Measurements from ENCODE around the gene TET2.

The TET2 gene

DNA sequence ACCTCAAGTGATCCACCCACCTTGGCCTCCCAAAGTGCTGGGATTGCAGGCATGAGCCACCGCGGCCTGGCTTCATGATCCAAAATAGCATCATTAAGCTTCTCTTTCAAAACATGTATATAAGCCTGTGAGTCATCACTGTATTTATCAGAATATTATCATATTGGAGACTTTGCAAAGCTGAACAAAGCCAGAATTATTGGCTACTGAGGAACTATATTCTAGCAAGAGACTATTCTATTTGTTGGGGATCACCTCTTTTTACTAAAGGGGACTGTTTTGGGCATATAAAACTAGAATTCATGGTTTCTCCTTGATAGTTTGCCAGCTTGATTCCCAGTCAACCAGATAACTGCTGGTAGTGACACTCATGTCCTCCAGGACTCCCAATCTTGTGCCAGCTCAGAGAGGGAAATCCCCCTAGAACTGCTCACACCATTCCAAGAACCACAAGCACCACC, 40.1 kb downstream of the TET2 start:
- DNase-seq = peak; percentile 53

DNA sequence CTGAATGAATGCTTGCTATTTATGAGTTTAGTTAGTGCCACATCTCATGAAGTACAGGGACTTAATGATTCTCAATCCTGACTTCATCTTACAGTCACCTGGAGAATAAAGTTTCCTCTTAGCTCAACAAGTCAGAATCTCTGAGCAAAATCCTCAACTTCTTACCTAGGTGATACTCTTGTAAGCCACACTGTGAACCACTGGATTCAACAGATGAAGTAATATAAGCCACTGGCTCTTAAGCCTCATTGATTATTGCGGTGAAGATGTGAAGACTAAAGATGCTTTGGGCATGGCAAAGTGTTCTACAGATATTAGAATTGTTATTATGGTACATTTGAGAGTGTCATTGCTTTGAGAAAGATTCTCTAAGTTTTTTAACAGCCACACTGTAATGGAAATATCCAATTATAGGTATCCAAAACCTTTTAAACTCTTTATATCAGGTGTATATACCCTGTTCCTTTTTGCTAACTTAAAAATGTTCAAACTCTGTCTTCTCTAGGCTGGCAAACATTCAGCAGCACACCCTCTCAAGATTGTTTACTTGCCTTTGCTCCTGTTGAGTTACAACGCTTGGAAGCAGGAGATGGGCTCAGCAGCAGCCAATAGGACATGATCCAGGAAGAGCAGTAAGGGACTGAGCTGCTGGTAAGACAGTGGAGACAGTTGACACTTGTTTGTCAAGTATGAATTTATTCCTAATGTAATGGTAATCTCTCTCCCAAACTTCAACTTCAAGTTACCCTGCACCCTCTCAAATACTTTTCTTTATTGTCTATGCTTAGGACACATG, 43.4 kb downstream of the TET2 start:
- no peak for DNase-seq

DNA sequence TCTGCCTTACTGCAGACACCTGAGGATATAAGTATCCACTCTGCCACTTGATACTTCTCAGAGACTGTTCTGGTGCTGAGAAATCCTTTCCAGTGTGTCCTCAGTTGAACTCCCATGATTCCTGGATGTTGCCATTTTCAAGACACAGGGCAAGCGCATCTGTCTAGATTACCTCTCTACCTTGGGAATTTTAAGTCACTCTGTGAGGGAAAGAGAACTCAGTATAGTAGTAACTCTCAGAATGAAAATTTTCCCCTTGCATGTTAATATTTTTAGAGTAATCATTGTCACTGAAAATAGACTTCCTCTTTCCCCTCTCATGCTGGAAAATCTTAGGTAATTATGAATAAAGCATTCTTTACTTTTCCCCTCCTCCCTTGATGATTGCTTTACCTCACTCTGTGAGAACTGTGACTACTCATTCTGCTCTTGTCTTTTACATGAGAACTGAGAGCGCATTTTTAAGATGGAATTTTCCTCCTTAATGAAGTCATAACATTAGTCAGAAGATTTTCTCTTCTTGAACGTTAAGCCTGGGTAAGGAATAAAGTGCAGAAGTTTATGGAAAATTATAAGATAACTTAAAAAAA, 45.0 kb downstream of the TET2 start:
- no peak for DNase-seq

DNA sequence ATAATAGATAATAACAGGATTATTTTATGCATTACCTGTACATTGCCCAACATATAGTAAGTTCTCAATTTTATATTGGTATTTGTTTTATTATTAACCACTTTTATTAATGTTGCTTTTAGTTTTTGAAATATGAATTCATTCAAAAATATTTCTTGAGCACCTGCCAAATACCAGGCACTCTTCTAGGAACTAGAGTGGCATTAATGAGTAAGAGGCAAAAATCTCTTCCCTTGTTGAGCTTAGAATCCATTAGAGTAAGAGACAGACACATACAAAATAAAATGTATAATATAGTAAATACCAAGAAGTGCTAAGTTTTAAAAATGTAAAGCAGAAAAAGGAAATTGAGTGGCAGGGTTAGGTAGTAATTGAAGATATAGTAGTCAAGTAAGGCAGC, 45.8 kb downstream of the TET2 start:
- DNase-seq = no peak

DNA sequence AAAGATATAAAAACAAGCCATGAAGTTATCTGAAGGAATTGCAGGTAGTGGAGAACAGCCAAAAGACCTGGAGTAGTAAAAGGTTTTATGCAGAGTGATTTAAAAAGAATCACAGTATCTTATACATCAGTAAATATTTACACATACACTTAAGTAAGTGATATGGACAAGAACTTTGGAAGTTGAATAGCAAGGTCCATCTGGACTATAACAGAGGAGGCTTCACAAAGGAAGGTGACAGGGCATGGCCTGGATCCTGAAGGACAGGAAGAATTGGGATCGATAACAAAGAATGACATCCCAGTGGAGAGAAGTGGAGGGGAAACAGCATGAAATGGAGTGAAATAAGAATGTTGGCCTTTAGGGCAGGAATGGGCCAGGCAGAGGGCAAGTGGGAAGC, 46.2 kb downstream of the TET2 start:
- no peak for DNase-seq

DNA sequence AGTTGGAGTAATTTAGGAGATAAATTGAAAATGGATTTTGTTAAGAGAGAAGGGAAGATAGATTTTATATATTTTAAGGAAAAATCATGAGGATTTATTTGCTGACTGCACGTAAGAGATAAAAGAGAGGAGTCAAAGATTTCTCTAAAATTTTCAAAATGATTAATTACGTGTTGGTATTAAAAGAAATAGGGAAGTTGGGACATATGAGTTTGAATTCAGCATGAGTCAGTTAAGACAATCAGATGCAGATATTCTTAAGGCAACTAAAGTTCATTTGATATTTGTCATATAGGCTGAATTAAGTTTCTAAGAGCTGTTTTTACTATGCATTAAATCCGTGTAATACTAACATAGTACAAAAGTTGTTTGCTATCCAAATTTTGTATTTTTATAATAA, 46.9 kb downstream of the TET2 start:
- DNase-seq = no peak

DNA sequence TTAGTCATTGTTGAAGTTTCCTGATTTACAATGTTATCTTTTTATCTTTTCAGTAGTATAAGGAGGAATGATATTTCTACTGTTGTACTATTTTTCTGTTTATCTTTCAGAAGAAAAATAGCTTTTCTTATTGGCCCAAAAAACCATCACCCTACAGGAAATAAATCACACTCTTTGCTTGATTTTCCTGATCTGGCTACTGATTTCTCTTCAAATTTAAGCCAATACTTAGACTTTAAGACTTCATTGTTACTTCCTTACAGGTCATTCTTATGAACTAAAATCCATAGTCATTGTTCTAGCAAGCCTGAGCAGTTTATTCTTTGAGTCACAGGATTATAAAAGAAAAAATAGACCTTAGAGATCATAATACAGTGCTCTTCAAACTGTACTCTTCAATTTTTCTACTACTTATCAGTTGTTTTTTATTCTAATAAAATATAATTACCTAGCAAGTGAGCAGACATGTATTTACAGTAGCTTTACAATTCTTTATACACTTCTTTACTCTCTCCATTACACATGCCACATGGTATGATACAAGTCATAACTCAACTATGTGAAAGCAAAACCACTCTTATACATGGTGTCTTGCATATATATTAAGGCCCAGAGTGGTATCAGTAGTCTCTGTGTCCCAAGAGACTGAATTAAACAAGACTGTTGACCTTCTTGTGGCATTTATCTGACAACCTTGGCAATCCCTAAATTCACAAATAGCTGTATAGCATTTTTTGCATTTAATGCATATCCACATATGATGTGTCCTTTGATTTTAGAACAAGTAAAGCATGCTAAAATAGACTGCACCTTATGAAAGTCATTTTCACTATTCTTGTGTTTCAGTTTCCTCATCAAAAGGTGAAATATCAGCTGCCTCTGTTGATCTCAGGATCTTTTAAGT, 47.9 kb downstream of the TET2 start:
- no peak for DNase-seq

DNA sequence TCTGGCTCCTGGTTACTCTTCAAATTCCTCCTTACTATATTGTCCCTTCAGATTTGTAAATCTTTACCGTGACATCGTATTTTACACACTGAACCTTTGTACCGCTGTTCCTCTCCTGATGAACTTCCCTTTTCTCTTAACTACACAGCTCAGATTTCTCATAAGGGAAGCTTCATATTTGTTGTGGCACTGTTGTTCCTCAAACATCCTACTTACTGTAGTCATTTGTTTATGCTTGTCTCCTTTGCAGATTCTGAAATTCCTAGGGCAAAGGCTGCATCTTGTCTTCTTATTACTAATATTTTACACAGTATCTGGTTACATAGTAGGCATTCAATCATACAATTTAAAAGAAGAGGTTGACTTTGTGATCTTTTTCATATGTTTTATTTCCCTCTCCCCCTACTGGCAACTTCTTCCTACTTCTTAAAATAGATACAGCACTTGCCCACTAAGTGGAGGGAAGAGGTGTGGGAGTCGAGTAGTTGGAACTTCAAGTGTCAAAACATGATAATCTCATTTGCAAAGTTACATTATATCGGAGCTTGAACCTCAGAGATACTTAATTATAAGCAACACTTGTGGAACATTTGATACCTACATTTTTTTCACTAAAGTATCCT, 50.0 kb downstream of the TET2 start:
- DNase-seq = no peak

DNA sequence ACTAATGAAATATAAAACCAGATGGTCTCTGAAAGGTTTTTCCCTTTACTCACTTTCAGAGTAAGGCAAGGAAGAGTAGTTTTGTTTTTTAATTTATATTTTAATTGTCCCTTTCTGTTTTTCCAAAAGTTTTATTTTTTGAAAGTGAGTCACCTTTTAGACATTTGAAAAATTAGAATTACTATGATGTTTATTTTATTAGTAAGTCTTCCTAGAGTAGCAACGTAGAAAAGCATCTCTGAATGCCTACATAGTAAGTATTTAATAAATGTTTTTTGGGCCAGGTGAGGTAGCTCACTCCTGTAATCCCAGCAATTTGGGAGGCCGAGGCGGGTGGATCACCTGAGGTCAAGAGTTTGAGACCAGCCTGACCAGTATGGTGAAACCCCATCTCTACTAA, 51.1 kb downstream of the TET2 start:
- DNase-seq = no peak

DNA sequence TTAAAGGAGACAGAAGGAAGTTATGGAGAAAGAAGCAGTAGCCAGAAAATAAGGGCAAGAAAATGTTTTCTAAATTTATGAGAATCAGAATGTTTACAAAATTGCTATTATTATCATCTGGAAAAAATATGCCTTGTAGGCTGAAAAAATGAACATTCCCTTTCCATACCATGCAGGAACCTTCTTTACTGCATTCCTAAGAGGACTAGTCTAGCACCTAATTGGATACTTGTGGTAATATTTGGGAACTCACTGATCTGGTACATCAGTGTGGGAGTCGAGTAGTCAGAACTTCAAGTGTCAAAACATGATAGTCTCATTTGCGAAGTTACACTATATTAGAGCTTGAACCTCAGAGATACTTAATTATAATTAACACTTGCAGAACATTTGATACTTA, 51.9 kb downstream of the TET2 start:
- DNase-seq = no peak

DNA sequence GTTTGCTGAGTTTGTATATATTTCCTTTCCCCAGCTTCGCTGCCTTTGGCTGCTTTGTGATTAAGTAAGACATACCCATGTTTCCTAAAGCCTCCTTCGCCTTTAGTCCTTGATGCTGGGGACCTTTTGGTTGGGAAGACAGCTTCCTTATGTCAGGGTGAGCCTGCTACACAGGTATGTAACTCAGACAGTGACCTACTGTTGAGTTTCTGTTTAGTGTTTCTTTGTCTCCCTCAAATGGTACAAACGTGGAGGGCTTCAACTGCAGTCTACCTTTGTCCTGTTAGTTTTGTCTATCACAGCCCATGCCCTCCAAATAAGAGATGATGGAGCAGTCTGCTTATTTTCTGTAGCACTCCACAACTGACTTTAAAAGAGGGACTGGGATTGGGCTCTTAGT, 59.5 kb downstream of the TET2 start:
- no peak for DNase-seq

DNA sequence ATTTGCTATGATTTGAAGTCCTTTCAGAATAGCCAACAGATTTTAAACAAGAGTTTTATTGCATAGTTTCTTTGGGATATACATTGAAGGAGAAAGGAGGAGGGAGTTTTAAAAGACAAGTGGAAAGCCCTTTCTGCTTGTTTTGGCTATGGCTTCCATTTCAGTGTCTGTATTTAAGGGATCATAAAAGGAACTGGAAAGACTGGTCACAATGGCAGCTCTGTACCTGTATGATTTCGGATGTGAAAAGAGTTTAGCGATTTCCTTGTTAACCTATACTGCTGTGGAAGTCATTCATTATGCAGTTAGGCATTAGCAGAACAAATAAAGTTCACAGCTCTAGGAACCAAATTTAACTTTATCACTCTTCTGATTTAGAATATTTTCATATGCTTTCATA, 60.7 kb downstream of the TET2 start:
- DNase-seq = no peak

DNA sequence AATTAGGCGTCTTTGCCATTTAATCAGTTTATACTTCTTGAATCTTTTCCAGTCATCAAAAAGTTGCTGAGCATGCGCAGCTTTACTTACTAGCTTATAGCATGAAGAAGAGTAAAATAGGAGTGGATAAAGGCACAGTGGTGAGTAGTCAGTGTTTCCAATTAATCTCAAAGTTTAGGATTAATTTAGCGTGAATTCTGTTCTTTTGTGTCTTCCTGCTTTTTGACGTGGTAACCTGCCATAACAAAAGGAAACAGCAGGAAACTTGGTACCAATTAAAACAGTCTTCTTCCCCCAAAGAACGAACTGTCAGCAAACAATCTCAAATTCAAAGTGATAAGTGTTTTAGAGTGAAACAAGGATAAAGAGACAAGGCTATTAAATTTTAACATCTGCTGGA, 61.9 kb downstream of the TET2 start:
- no peak for DNase-seq

DNA sequence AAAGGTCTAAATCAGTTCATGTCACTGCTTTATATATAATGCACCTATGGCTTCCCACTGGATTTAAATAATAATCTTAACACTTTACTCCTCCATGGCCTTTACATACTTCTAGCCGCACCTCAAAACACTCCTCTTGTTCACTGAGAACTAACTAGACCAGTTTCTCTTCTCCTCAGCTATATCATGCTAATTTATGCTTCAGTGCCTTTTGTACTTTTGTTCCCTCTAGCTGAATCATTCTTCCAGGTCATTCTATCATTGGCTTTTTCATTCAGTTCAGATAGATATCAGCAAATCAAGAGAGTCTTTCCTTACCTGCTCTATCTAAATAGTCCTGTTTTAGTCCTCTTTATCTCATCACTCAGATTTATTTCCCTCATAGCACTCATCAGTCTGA, 64.2 kb downstream of the TET2 start:
- no peak for DNase-seq

DNA sequence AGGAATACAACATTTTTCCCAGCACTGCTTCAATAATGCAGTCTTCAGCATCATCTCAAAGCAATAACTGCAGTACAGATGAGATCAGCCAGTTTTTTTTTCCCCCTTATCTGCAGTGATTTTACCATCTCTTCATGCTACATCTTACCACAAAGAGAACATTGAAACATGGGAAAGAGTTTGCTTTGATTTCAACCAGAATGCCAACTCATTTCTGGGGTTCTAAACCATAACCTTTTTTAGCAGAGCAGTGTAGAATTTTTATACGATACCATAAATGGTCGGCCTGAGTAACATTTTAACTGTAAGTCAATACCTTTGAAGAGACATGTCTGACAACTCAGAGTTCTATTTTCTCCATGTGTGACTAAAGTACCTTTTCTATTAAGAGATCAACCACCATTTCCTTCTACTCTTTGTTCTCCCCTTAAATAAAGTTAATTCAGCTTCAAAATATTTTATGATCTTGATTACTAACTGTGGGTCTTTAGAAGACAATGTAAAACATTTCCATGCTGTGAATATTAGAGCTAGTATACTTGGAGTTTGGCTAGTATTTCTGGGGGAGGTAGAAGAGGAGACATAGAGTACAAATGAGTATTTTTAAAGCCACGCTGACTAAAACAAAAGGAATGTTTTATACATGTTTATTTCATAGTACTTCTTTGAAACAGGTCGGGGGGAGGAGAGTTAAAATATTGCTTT, 69.1 kb downstream of the TET2 start:
- no peak for DNase-seq

DNA sequence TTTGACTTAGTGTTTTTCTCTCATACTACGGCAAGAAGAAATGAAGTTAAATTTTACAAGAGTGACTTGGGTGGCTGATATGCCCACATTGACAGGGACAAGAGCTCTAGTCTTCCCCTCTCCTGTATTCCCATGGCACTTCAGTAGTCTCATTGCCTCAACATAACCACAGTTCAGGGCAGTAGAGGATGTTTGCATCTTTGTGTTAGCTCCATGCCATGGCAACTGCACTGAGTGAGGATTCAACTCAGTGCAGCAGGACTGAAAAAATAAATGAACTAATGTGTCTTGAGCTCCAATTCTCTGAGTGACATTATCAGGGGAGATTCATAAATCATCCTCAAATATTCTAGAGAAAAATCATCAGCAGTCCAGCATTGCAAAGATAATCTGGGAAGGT, 78.8 kb downstream of the TET2 start:
- DNase-seq = no peak

DNA sequence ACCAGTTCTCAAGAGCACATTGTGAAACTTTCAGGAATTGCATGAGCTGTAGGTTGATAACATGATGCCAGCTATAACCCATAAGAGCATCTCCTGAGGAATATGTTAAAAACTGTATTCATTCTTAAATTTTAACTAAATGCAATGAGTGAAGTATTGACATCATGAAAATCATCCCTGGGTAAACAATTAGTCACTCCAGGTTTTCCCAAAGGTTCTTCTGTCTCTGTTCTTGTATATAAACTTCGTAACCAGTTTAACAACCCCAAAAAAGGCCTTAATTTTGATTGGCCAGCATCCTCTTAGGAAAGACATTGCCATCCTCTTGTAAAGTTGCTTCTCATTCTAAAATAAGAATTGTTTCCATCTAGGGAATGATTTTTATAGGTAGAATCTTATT, 80.4 kb downstream of the TET2 start:
- DNase-seq = no peak

DNA sequence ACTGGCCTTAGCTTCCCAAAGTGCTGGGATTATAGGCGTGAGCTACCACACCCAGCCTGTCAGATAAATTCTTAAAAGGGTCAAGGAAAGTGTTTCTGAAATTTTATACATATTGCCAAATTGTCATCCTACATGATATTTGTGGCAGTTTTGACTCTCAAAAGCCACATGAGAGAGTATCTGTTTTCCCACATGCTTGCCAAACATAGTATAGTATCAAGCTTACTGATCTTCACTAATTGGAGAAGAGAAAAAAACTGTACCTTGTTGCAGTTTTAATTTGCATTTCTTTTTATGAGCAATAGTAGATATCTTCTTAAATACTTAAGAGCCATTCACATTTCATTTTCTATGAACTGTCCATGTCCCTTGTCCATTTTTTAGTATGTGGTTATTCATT, 83.6 kb downstream of the TET2 start:
- no peak for DNase-seq

DNA sequence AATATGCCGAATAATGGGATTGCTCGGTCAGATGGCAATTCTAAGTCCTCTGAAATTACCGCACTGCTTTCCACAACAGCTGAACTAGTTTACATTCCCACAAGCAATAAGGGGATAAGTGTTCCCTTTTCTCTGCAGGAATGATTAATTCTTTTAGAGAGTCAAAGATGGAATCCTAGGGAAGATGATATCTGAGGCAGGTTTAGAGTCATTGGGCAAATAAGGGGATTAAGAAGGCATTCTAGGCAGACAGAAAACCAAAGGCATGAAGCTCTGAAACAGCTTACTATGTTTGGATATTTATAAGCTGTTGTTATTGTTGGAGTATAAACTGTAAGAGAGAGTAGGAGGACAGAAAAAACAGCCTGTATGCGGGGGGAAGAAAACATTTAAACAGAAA, 85.7 kb downstream of the TET2 start:
- no peak for DNase-seq

DNA sequence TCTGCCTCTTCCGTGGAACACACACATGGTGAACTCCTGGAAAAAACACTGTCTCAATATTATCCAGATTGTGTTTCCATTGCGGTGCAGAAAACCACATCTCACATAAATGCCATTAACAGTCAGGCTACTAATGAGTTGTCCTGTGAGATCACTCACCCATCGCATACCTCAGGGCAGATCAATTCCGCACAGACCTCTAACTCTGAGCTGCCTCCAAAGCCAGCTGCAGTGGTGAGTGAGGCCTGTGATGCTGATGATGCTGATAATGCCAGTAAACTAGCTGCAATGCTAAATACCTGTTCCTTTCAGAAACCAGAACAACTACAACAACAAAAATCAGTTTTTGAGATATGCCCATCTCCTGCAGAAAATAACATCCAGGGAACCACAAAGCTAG, 87.9 kb downstream of the TET2 start:
- DNase-seq = no peak

DNA sequence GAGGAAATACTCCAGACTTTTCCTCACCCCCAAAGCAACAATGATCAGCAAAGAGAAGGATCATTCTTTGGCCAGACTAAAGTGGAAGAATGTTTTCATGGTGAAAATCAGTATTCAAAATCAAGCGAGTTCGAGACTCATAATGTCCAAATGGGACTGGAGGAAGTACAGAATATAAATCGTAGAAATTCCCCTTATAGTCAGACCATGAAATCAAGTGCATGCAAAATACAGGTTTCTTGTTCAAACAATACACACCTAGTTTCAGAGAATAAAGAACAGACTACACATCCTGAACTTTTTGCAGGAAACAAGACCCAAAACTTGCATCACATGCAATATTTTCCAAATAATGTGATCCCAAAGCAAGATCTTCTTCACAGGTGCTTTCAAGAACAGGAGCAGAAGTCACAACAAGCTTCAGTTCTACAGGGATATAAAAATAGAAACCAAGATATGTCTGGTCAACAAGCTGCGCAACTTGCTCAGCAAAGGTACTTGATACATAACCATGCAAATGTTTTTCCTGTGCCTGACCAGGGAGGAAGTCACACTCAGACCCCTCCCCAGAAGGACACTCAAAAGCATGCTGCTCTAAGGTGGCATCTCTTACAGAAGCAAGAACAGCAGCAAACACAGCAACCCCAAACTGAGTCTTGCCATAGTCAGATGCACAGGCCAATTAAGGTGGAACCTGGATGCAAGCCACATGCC, 89.7 kb downstream of the TET2 start:
- DNase-seq = no peak

DNA sequence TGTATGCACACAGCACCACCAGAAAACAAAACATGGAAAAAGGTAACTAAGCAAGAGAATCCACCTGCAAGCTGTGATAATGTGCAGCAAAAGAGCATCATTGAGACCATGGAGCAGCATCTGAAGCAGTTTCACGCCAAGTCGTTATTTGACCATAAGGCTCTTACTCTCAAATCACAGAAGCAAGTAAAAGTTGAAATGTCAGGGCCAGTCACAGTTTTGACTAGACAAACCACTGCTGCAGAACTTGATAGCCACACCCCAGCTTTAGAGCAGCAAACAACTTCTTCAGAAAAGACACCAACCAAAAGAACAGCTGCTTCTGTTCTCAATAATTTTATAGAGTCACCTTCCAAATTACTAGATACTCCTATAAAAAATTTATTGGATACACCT, 90.2 kb downstream of the TET2 start:
- no peak for DNase-seq

All from NCI-H446 treated with DMSO at 0.1 percent for 48 hours (cell line).